ENCODE measurements around the gene SLC16A10. TPM values are rescaled to one million over a fixed set of nuclear protein-coding genes. Genes with fewer than 3 reads are reported as not detected.
"Not testable (repeated sequence)": the region's sequence is repeated elsewhere in the genome, so short reads cannot be mapped to it uniquely, and the experiment has no call there.

Gene SLC16A10
- polyA plus RNA-seq (2013, experiment 1 of 2), result 0.92 TPM
- polyA plus RNA-seq (2013, experiment 2 of 2), result 0.61 TPM

GRCh38 chr6:111087106-111087835 is at the start of gene SLC16A10:
Gene SLC16A10 (plus strand): TSS chr6:111087503. CDS start chr6:111087753, 250 bp downstream.
- WGBS, 2 experiments (ENCODE audit: insufficient coverage in 2 of 2), result 0% methylated on average over 51 to 54 of the region's 86 CpGs
- Histone ChIP-seq H3K9me3 (ENCODE audit: control insufficient read depth, low read length) (no peaks in the 10 kb centered on the region), H3K36me3 (ENCODE audit: control insufficient read depth, insufficient read depth, low read length) (no peaks in the 10 kb centered on the region), H3K27ac (ENCODE audit: low read depth, low read length, severe bottlenecking) (no peak within 1 kb of the TSS), H3K4me1 (ENCODE audit: control insufficient read depth, insufficient read depth, low read length, poor library complexity, severe bottlenecking) (no peaks in the 10 kb centered on the region), H3K4me3 (ENCODE audit: extremely low read depth, insufficient read depth, low read length, poor library complexity, severe bottlenecking) (peak within 1 kb of the TSS; percentile 44)

- WGBS, 2 experiments (ENCODE audit: insufficient coverage in 2 of 2), result 91 to 92% methylated on average over 4 to 5 of the region's 6 CpGs
- no peak overlapping the region for H3K4me3 ChIP-seq (ENCODE audit: extremely low read depth, insufficient read depth, low read length, poor library complexity, severe bottlenecking)
Measured at GRCh38 chr6:111038534-111039252, 48.6 kb upstream of the SLC16A10 start.

GRCh38 chr6:111041917-111042316 is 45.4 kb upstream of the SLC16A10 start:
- Histone ChIP-seq H3K27ac (ENCODE audit: low read depth, low read length, severe bottlenecking) (no peak overlapping the region), H3K9me3 (ENCODE audit: control insufficient read depth, low read length) (no peaks in the 10 kb centered on the region), H3K36me3 (ENCODE audit: control insufficient read depth, insufficient read depth, low read length) (no peaks in the 10 kb centered on the region), H3K4me3 (ENCODE audit: extremely low read depth, insufficient read depth, low read length, poor library complexity, severe bottlenecking) (no peak overlapping the region), H3K4me1 (ENCODE audit: control insufficient read depth, insufficient read depth, low read length, poor library complexity, severe bottlenecking) (no peaks in the 10 kb centered on the region)
- WGBS, 2 experiments (ENCODE audit: insufficient coverage in 2 of 2), result 83 to 89% methylated on average over 3 to 4 of the region's 4 CpGs

More at GRCh38 chr6:111038534-111039252, 48.6 kb upstream of the SLC16A10 start:
- Histone ChIP-seq H3K36me3 (ENCODE audit: control insufficient read depth, insufficient read depth, low read length) (no peaks in the 10 kb centered on the region), H3K27ac (ENCODE audit: low read depth, low read length, severe bottlenecking) (no peak overlapping the region), H3K4me1 (ENCODE audit: control insufficient read depth, insufficient read depth, low read length, poor library complexity, severe bottlenecking) (no peaks in the 10 kb centered on the region), H3K9me3 (ENCODE audit: control insufficient read depth, low read length) (no peaks in the 10 kb centered on the region)

GRCh38 chr6:111047244-111047643 is 40.1 kb upstream of the SLC16A10 start:
- H3K4me1 ChIP-seq (ENCODE audit: control insufficient read depth, insufficient read depth, low read length, poor library complexity, severe bottlenecking), result no peaks in the 10 kb centered on the region
- 94 to 95% methylated on average over 5 to 6 of the region's 8 CpGs for WGBS, 2 experiments (ENCODE audit: insufficient coverage in 2 of 2)
- H3K27ac ChIP-seq (ENCODE audit: low read depth, low read length, severe bottlenecking), result no peak overlapping the region
- no peaks in the 10 kb centered on the region for H3K9me3 ChIP-seq (ENCODE audit: control insufficient read depth, low read length)
- H3K36me3 ChIP-seq (ENCODE audit: control insufficient read depth, insufficient read depth, low read length), result no peaks in the 10 kb centered on the region
- no peak overlapping the region for H3K4me3 ChIP-seq (ENCODE audit: extremely low read depth, insufficient read depth, low read length, poor library complexity, severe bottlenecking)

GRCh38 chr6:111050261-111051023 is 36.9 kb upstream of the SLC16A10 start:
- Histone ChIP-seq H3K4me1 (ENCODE audit: control insufficient read depth, insufficient read depth, low read length, poor library complexity, severe bottlenecking) (no peaks in the 10 kb centered on the region), H3K36me3 (ENCODE audit: control insufficient read depth, insufficient read depth, low read length) (no peaks in the 10 kb centered on the region), H3K9me3 (ENCODE audit: control insufficient read depth, low read length) (no peaks in the 10 kb centered on the region), H3K4me3 (ENCODE audit: extremely low read depth, insufficient read depth, low read length, poor library complexity, severe bottlenecking) (no peak overlapping the region), H3K27ac (ENCODE audit: low read depth, low read length, severe bottlenecking) (no peak overlapping the region)
- WGBS, 2 experiments (ENCODE audit: insufficient coverage in 2 of 2), result no CpG with 5 or more reads among the region's 2 CpGs

- 80 to 98% methylated on average over 3 of the region's 3 CpGs for WGBS, 2 experiments (ENCODE audit: insufficient coverage in 2 of 2)
- Histone ChIP-seq H3K36me3 (ENCODE audit: control insufficient read depth, insufficient read depth, low read length) (no peaks in the 10 kb centered on the region), H3K27ac (ENCODE audit: low read depth, low read length, severe bottlenecking) (no peak overlapping the region), H3K4me1 (ENCODE audit: control insufficient read depth, insufficient read depth, low read length, poor library complexity, severe bottlenecking) (no peaks in the 10 kb centered on the region), H3K9me3 (ENCODE audit: control insufficient read depth, low read length) (no peaks in the 10 kb centered on the region), H3K4me3 (ENCODE audit: extremely low read depth, insufficient read depth, low read length, poor library complexity, severe bottlenecking) (no peak overlapping the region)
Measured at GRCh38 chr6:111052171-111052570, 35.1 kb upstream of the SLC16A10 start.

GRCh38 chr6:111057074-111057752 is 30.1 kb upstream of the SLC16A10 start:
- WGBS, 2 experiments (ENCODE audit: insufficient coverage in 2 of 2), result 54 to 76% methylated on average over 2 of the region's 12 CpGs
- H3K27ac ChIP-seq (ENCODE audit: low read depth, low read length, severe bottlenecking), result no peak overlapping the region
- H3K36me3 ChIP-seq (ENCODE audit: control insufficient read depth, insufficient read depth, low read length), result no peaks in the 10 kb centered on the region
- H3K4me3 ChIP-seq (ENCODE audit: extremely low read depth, insufficient read depth, low read length, poor library complexity, severe bottlenecking), result no peak overlapping the region
- H3K9me3 ChIP-seq (ENCODE audit: control insufficient read depth, low read length), result no peaks in the 10 kb centered on the region
- H3K4me1 ChIP-seq (ENCODE audit: control insufficient read depth, insufficient read depth, low read length, poor library complexity, severe bottlenecking), result no peaks in the 10 kb centered on the region

GRCh38 chr6:111061508-111061907 is 25.8 kb upstream of the SLC16A10 start:
- 79 to 93% methylated on average over 1 to 2 of the region's 5 CpGs for WGBS, 2 experiments (ENCODE audit: insufficient coverage in 2 of 2)
- H3K4me3 ChIP-seq (ENCODE audit: extremely low read depth, insufficient read depth, low read length, poor library complexity, severe bottlenecking), result no peak overlapping the region

GRCh38 chr6:111061985-111062384 is 25.3 kb upstream of the SLC16A10 start:
- H3K27ac ChIP-seq (ENCODE audit: low read depth, low read length, severe bottlenecking); H3K9me3 ChIP-seq (ENCODE audit: control insufficient read depth, low read length); H3K4me1 ChIP-seq (ENCODE audit: control insufficient read depth, insufficient read depth, low read length, poor library complexity, severe bottlenecking); H3K36me3 ChIP-seq (ENCODE audit: control insufficient read depth, insufficient read depth, low read length); H3K4me3 ChIP-seq (ENCODE audit: extremely low read depth, insufficient read depth, low read length, poor library complexity, severe bottlenecking): not testable (repeated sequence)
- 82 to 89% methylated on average over 4 to 5 of the region's 5 CpGs for WGBS, 2 experiments (ENCODE audit: insufficient coverage in 2 of 2)

More at GRCh38 chr6:111061508-111061907, 25.8 kb upstream of the SLC16A10 start:
- no peaks in the 10 kb centered on the region for H3K4me1 ChIP-seq (ENCODE audit: control insufficient read depth, insufficient read depth, low read length, poor library complexity, severe bottlenecking)
- H3K9me3 ChIP-seq (ENCODE audit: control insufficient read depth, low read length), result no peaks in the 10 kb centered on the region
- no peak overlapping the region for H3K27ac ChIP-seq (ENCODE audit: low read depth, low read length, severe bottlenecking)
- H3K36me3 ChIP-seq (ENCODE audit: control insufficient read depth, insufficient read depth, low read length), result no peaks in the 10 kb centered on the region

GRCh38 chr6:111062860-111063259 is 24.4 kb upstream of the SLC16A10 start:
- H3K9me3 ChIP-seq (ENCODE audit: control insufficient read depth, low read length); H3K27ac ChIP-seq (ENCODE audit: low read depth, low read length, severe bottlenecking); H3K4me3 ChIP-seq (ENCODE audit: extremely low read depth, insufficient read depth, low read length, poor library complexity, severe bottlenecking); H3K4me1 ChIP-seq (ENCODE audit: control insufficient read depth, insufficient read depth, low read length, poor library complexity, severe bottlenecking); H3K36me3 ChIP-seq (ENCODE audit: control insufficient read depth, insufficient read depth, low read length): not testable (repeated sequence)
- no CpG with 5 or more reads among the region's 5 CpGs for WGBS, 2 experiments (ENCODE audit: insufficient coverage in 2 of 2)

All from mesodermal cell (in vitro differentiated cells).